GM19025 (cell line): Measurements from ENCODE around the gene NDFIP1.
"Not testable (repeated sequence)": the region's sequence is repeated elsewhere in the genome, so short reads cannot be mapped to it uniquely, and the experiment has no call there.

ENCODE experiments used
- ATAC-seq: cut with Tn5 transposase; IDR thresholded peaks from one replicate; pipeline ENCODE4 v1.9.1; 2021; ENCODE audit warnings: mild to moderate bottlenecking, low read depth, moderate library complexity; ENCODE audit not compliant: unreplicated experiment

Gene NDFIP1

DNA sequence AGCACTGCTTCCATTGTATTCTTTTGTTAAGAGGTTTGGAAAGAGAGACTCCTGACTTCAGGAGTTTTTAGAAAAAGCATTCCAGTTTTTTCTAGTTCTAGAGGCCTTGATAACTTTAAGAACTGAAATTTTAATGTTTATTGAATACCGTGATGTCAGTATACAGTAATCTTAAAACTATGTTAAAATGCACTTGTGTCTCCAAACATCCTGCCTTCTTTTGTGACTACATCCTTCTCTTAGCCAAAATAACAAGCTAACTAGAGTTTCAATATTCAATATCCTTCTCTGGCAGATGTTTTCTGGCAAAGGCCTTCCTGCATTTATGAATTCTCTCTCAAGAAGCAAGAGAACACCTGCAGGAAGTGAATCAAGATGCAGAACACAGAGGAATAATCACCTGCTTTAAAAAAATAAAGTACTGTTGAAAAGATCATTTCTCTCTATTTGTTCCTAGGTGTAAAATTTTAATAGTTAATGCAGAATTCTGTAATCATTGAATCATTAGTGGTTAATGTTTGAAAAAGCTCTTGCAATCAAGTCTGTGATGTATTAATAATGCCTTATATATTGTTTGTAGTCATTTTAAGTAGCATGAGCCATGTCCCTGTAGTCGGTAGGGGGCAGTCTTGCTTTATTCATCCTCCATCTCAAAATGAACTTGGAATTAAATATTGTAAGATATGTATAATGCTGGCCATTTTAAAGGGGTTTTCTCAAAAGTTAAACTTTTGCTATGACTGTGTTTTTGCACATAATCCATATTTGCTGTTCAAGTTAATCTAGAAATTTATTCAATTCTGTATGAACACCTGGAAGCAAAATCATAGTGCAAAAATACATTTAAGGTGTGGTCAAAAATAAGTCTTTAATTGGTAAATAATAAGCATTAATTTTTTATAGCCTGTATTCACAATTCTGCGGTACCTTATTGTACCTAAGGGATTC, 43.1 kb downstream of the NDFIP1 start:
- no peak for ATAC-seq

DNA sequence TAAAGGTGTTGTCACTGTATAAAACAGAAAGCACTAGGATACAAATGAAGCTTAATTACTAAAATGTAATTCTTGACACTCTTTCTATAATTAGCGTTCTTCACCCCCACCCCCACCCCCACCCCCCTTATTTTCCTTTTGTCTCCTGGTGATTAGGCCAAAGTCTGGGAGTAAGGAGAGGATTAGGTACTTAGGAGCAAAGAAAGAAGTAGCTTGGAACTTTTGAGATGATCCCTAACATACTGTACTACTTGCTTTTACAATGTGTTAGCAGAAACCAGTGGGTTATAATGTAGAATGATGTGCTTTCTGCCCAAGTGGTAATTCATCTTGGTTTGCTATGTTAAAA, 43.8 kb downstream of the NDFIP1 start:
- ATAC-seq, result no peak

DNA sequence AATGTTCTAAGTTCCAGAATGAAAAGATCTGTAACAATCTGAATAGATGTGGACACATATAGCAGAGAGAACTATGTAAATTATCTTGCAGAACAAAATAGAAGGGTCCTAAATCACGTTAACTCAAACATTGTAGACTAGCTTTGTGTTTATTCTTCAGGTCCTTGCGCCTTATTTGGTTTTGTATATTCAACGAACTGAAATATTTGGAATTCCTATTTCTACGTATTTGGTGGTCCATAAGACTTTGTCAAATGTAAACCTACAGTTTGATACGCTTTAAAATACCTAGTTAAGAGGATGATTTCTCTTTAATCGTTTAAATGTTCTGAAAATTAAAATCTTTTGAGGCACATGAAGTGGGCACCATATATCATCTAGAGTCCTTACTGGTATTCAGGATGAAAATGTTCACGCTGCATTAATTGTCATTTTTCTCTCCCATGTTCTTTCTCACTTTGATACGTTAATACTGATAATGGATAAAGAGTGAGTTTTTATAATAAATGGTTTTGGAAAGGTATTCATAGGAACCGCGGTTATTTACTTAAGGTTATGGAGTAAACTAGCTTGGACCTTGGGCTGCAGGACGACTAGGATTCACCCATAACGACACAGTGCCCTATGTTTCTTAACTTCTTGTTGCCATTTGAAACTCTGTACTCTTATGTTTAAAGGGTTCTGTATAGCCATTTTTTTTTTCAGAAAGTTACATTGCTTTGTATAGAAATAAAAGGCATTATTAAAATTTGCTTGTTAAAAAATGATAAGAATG, 45.3 kb downstream of the NDFIP1 start:
- ATAC-seq, result no peak

DNA sequence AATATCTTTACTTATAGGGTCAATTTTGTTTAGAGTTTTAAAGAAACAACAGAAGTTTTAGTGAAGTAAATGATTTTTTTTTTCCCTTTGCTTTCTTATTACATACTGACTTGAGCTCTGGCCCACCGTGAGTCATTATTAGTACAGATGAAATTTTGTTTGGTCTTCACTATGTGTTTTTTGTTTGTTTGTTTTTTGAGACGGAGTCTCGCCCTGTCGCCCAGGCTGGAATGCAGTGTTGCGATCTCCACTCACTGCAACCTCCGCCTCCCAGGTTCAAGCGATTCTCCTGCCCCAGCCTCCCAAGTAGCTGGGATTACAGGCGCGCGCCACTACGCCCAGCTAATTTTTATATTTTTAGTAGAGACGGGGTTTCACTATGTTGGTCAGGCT, 45.9 kb downstream of the NDFIP1 start:
- not testable (repeated sequence) for ATAC-seq

- ATAC-seq, result no peak
Observed at GRCh38 chr5:142156839-142157463, 48.4 kb downstream of the NDFIP1 start.

- ATAC-seq, result no peak
Observed at GRCh38 chr5:142159354-142159753, 50.8 kb downstream of the NDFIP1 start.

DNA sequence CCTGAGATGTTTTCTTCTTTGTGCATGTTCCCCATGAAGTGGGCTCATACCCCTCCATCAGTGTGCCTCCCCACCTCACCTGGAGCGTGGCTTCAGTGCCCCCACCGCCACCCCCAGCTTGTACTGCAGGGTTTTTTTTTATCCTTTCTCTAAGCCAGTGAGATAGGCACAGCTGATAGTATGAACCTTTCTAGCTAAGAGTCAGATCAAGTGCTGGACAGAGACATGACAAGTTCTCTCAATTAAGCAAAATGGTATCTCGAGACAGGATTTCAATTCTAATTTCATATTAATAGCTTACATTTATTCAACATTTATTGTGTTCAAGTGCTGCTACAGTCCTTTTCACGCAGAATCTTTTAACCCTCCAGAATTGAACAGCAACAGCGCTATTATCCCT, 55.7 kb downstream of the NDFIP1 start:
- no peak for ATAC-seq

DNA sequence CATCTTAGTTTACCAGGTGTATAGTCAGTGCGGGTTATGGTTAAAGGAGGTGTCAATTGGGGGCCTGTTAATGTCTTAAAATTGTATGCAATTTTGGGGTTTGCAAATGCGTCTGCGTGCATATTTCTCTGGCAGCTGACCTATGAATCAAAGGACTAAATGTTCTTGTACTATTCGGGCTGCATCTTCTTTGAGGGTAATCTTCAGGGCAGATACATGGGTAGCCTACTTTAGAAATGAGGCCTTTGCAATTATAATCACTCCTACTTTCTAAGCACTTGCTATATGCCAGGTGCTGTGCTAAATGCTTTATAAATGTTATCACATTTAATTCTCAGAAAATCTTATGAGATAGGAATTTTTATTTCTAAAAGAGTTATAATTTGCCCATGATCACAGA, 58.2 kb downstream of the NDFIP1 start:
- ATAC-seq, result no peak

- no peak for ATAC-seq
Observed at GRCh38 chr5:142167458-142167857, 58.9 kb downstream of the NDFIP1 start.

DNA sequence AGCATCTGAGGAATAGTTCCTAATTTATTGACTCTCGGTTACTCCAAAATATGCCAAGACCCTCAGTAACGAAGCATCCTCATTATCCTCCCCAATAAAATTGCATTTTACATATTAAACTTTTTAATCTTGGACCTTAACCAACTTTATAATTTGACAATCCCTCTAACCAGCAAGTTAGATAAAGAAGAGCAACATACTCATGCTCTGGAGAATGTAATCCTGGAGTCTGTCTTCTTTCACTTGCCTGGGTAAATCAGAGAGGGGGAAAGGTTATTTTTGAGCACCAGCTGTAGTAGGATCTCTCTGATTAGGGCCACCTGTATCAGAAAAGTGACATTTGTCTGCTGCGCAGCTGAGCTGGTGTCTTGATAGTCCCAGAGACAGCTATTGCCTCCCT, 59.8 kb downstream of the NDFIP1 start:
- no peak for ATAC-seq

GRCh38 chr5:142170254-142170953, 61.8 kb downstream of the NDFIP1 start:
- no peak for ATAC-seq

DNA sequence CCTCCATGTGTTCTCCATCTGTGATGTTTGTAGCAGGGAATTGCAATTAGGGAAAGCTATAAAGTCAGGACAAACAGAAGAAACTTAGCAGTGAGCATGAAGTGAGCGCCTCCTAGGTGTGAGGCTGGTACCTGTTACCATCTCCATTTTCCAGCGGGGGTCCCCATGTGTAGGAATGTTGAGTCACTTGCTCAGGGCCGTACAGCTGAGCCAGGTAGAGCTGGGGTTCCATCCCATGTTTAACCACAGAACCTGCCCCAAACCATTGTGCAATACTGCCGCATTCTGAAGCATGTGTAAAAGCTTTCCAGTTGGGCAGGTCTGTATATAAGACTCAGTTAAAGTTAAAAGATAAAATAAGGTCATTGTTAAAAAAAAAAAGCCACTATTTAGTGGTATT, 62.7 kb downstream of the NDFIP1 start:
- no peak for ATAC-seq

- no peak for ATAC-seq
Observed at GRCh38 chr5:142175039-142175438, 66.5 kb downstream of the NDFIP1 start.

- ATAC-seq, result no peak
Observed at GRCh38 chr5:142175461-142176142, 67.0 kb downstream of the NDFIP1 start.

DNA sequence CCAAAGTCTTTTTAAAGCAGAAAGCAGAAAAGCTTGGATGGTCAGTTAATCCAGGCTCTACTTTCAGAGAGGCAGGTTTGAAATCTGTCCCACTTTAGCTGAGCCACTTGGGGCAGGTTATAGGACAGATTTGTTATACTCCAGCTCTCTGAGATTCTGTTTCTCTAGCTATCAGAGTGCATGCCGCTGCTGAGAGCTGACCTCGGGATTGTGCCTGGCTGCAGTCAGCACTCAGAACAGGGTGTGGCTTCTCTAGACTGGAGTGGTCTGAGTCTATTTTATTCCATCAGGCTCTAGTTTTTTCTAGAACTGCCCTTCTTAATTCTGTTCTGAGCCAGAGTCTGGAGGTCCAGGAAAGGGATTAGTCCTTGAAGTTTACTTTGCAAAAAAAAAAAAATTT, 67.7 kb downstream of the NDFIP1 start:
- ATAC-seq, result no peak

DNA sequence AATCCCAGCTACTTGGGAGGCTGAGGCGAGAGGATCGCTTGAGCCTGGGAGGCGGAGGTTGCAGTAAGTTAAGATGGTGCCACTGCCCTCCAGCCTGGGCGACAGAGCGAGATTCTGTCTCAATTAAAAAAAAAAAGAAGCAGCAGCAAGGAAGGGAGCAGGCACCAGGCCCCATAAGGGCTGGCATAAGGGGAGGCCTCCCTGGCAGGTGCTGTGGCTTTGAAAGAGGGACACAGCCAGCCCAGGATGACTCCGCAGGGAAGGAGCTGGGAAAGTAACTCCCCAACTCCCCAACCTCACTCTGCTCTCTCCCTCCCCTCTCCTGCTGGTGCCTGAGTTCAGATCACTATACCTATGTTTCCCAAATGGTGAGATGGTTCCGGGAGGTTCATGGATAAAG, 70.1 kb downstream of the NDFIP1 start:
- ATAC-seq, result no peak

GRCh38 chr5:142179776-142180387, 71.3 kb downstream of the NDFIP1 start:
- no peak for ATAC-seq

- no peak for ATAC-seq
Observed at GRCh38 chr5:142181096-142181495, 72.5 kb downstream of the NDFIP1 start.

GRCh38 chr5:142181547-142182163, 73.1 kb downstream of the NDFIP1 start:
- no peak for ATAC-seq
